IPS-18c (cell line): Measurements from ENCODE around the gene GPRC5B.

Experiments used
- H3K4me3 ChIP-seq: 2 replicates; pipeline ENCODE4 v1.7.0; 2013; ENCODE audit warnings: low read depth, mild to moderate bottlenecking, low read length, moderate library complexity; ENCODE audit not compliant: insufficient read depth
- H3K9me3 ChIP-seq: one replicate; pipeline ENCODE4 v1.6.1; 2013; ENCODE audit warnings: mild to moderate bottlenecking, low read length, moderate library complexity; ENCODE audit not compliant: control insufficient read depth, insufficient read depth

Gene GPRC5B

GRCh38 chr16:19840524-19841110 lies 44.0 kb downstream of the GPRC5B start:
- no peaks in the 10 kb centered on the region for H3K9me3 ChIP-seq

GRCh38 chr16:19837984-19838707 lies 46.5 kb downstream of the GPRC5B start:
- no peak overlapping the region for H3K4me3 ChIP-seq
- H3K9me3 ChIP-seq: no peaks in the 10 kb centered on the region

More at GRCh38 chr16:19840524-19841110, 44.0 kb downstream of the GPRC5B start:
- H3K4me3 ChIP-seq: no peak overlapping the region

- Histone ChIP-seq H3K4me3 (no peak overlapping the region), H3K9me3 (no peaks in the 10 kb centered on the region)
Observed at GRCh38 chr16:19837331-19837980, 47.2 kb downstream of the GPRC5B start.

- H3K9me3 ChIP-seq: no peaks in the 10 kb centered on the region
- H3K4me3 ChIP-seq: no peak overlapping the region
Observed at GRCh38 chr16:19835968-19836421, 48.7 kb downstream of the GPRC5B start.

- Histone ChIP-seq H3K4me3 (no peak overlapping the region), H3K9me3 (no peaks in the 10 kb centered on the region)
Observed at GRCh38 chr16:19835196-19835595, 49.5 kb downstream of the GPRC5B start.

GRCh38 chr16:19833581-19833980 lies 51.1 kb downstream of the GPRC5B start:
- H3K4me3 ChIP-seq: no peak overlapping the region

GRCh38 chr16:19833176-19833575 lies 51.5 kb downstream of the GPRC5B start:
- no peaks in the 10 kb centered on the region for H3K9me3 ChIP-seq
- H3K4me3 ChIP-seq: no peak overlapping the region

More at GRCh38 chr16:19833581-19833980, 51.1 kb downstream of the GPRC5B start:
- H3K9me3 ChIP-seq: no peaks in the 10 kb centered on the region

GRCh38 chr16:19831678-19832077 lies 53.0 kb downstream of the GPRC5B start:
- Histone ChIP-seq H3K9me3 (no peaks in the 10 kb centered on the region), H3K4me3 (no peak overlapping the region)

GRCh38 chr16:19830902-19831560 lies 53.6 kb downstream of the GPRC5B start:
- no peak overlapping the region for H3K4me3 ChIP-seq
- no peaks in the 10 kb centered on the region for H3K9me3 ChIP-seq

GRCh38 chr16:19829844-19830692 lies 54.6 kb downstream of the GPRC5B start:
- H3K9me3 ChIP-seq: no peaks in the 10 kb centered on the region
- no peak overlapping the region for H3K4me3 ChIP-seq

GRCh38 chr16:19824216-19824615 lies 60.4 kb downstream of the GPRC5B start:
- Histone ChIP-seq H3K4me3 (no peak overlapping the region), H3K9me3 (no peaks in the 10 kb centered on the region)

- H3K9me3 ChIP-seq: no peaks in the 10 kb centered on the region
- H3K4me3 ChIP-seq: no peak overlapping the region
Observed at GRCh38 chr16:19823322-19823721, 61.3 kb downstream of the GPRC5B start.

GRCh38 chr16:19822533-19822932 lies 62.1 kb downstream of the GPRC5B start:
- Histone ChIP-seq H3K9me3 (no peaks in the 10 kb centered on the region), H3K4me3 (no peak overlapping the region)

GRCh38 chr16:19817875-19818274 lies 66.8 kb downstream of the GPRC5B start:
- Histone ChIP-seq H3K9me3 (no peaks in the 10 kb centered on the region), H3K4me3 (no peak overlapping the region)

- no peaks in the 10 kb centered on the region for H3K9me3 ChIP-seq
- no peak overlapping the region for H3K4me3 ChIP-seq
Observed at GRCh38 chr16:19817122-19817521, 67.5 kb downstream of the GPRC5B start.

GRCh38 chr16:19815418-19815817 lies 69.2 kb downstream of the GPRC5B start:
- H3K4me3 ChIP-seq: no peak overlapping the region
- no peaks in the 10 kb centered on the region for H3K9me3 ChIP-seq

- no peak overlapping the region for H3K4me3 ChIP-seq
- H3K9me3 ChIP-seq: no peaks in the 10 kb centered on the region
Observed at GRCh38 chr16:19812986-19813385, 71.7 kb downstream of the GPRC5B start.
